Measurements from ENCODE around the gene PGGHG.
"Not testable (repeated sequence)": the region's sequence is repeated elsewhere in the genome, so short reads cannot be mapped to it uniquely, and the experiment has no call there.

Gene PGGHG

DNA sequence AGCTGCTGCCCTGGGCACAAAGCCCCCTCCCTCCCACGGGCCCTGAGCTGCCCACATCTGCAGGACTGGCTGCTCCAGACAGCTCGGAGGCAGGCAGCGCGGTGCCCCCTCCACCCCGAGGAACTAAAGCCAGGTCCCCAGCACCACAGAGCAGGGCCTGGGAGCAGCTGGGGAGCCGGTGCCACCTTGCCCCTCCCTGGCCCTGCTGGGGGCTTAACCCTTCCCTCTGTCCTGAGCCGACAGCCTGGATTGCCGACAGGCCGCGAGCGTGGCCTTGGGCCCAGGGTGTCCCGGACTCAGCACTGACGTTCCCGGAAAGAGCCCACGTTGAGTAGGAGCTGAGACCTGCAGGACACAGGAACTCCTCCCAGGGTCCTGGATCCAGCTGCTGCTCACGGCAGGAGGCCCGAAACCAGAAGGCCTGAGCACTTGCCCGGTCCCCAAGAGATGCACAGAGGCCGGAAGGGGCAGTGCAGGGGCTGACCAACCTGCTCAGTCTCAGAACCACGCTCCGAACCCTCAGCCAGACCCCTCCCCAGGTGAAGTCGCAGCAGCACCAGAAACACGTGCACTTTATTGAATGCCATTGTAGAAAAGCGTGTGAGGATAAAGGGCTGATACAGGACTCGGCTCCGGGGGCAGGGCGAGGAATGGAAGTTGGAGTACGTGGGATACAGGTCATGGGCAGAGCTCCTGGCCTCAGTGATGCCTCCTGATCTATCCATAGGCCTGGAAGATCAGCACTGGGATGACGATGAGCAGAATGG lies 30.4 kb downstream of the PGGHG start:
- Histone ChIP-seq H3K4me3 (ENCODE audit: low read depth, low read length) (peak overlapping the region; percentile 83), H3K36me3 (ENCODE audit: control insufficient read depth, insufficient read depth, low read length) (peaks cover 12% of the 10 kb centered on the region), H3K9ac (ENCODE audit: low read length) (peak overlapping the region; percentile 87), H3K27ac (ENCODE audit: low read depth, low read length) (peak overlapping the region; percentile 35; the same call in 1 of the 2 replicates), H3K27me3 (ENCODE audit: control insufficient read depth, insufficient read depth, low read length) (peaks cover 29% of the 10 kb centered on the region; the same call in 1 of the 2 replicates), H3K4me1 (ENCODE audit: control insufficient read depth, insufficient read depth, low read length) (peaks cover 20% of the 10 kb centered on the region)
- not testable (repeated sequence) for H3K9me3 ChIP-seq (ENCODE audit: control insufficient read depth, insufficient read depth, low read depth, low read length)

DNA sequence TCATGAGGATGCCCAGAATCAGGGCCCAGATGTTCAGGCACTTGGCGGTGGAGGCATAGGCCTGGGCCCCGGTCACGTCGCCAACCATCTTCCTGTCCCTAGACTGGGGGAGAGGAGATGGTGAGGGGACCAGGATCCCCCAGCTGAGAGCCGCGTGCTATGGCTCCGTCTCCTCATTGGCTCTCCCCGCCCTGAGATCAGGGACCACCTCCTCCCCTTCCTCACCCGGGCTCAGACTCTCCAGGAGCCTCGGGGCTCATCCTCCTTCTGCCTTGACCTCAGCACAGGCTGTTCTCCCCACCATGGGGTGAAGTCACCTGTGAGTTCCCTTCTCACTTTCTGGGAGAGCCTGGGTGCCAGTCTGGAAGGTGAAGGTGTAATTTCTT lies 31.0 kb downstream of the PGGHG start:
- H3K27ac ChIP-seq (ENCODE audit: low read depth, low read length) = peak overlapping the region; percentile 35; the same call in 1 of the 2 replicates
- peak overlapping the region; percentile 87 for H3K9ac ChIP-seq (ENCODE audit: low read length)
- H3K4me3 ChIP-seq (ENCODE audit: low read depth, low read length) = peak overlapping the region; percentile 83
- peaks cover 26% of the 10 kb centered on the region for H3K4me1 ChIP-seq (ENCODE audit: control insufficient read depth, insufficient read depth, low read length)
- peaks cover 10% of the 10 kb centered on the region for H3K36me3 ChIP-seq (ENCODE audit: control insufficient read depth, insufficient read depth, low read length)
- H3K9me3 ChIP-seq (ENCODE audit: control insufficient read depth, insufficient read depth, low read depth, low read length) = not testable (repeated sequence)
- peaks cover 28% of the 10 kb centered on the region; the same call in 1 of the 2 replicates for H3K27me3 ChIP-seq (ENCODE audit: control insufficient read depth, insufficient read depth, low read length)

DNA sequence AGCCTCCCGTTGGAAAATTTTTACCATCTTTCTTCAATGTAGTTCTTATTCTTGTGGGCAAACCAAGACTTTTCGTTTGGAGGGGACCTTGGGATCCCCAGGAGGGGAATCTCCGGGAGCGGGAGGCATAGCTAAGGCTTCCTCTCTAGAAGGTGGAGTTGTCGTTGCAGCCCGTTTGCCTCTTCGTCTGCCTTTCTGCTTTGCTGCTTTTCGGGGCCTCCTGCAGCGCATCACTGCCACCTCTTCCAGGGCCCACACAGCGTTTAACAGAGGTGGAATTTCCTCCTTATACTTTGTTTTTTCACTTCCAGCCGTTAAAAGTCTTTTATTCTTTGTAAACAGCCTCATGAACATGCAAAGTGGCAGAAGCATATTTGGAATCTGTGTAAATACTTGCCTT lies 35.2 kb downstream of the PGGHG start:
- H3K36me3 ChIP-seq (ENCODE audit: control insufficient read depth, insufficient read depth, low read length) = no peaks in the 10 kb centered on the region
- no peak overlapping the region for H3K27ac ChIP-seq (ENCODE audit: low read depth, low read length)
- no peak overlapping the region for H3K9ac ChIP-seq (ENCODE audit: low read length)
- no peaks in the 10 kb centered on the region for H3K27me3 ChIP-seq (ENCODE audit: control insufficient read depth, insufficient read depth, low read length)
- peaks cover 25% of the 10 kb centered on the region for H3K4me1 ChIP-seq (ENCODE audit: control insufficient read depth, insufficient read depth, low read length)
- H3K4me3 ChIP-seq (ENCODE audit: low read depth, low read length) = no peak overlapping the region
- H3K9me3 ChIP-seq (ENCODE audit: control insufficient read depth, insufficient read depth, low read depth, low read length) = no peaks in the 10 kb centered on the region

DNA sequence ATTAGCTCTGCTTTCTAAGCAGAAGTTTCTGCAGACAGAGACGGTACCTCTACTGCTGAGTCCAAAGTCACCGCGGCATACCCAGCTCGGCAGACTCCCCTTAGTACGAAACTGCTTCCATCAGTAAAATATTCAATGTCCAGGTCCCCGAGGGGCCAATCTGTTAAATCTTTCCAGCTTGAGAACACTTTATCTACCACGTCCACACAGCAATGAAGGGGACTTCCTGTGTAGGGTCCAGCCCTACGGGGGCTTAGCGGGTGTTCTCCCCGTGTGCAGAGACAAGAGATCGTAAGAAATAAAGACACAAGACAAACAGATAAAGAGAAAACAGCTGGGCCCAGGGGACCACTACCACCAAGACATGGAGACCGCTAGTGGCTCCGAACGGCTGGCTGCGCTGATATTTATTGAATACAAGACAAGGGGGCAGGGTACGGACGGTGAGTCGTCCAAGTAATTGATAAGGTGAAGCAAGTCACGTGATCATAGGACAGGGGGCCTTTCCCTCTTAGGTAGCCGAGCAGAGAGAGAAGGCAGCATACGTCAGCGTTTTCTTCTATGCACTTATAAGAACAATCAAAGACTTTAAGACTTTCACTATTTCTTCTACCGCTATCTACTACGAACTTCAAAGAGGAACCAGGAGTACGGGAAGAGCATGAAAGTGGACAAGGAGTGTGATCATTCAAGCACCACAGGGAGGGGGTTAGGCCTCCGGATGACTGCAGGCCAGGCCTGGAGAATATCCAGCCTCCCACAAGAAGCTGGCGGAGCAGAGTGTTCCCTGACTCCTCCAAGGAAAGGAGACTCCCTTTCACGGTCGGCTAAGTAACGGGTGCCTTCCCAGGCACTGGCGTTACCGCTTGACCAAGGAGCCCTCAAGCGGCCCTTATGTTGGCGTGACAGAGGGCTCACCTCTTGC lies 35.9 kb downstream of the PGGHG start:
- not testable (repeated sequence) for H3K36me3 ChIP-seq (ENCODE audit: control insufficient read depth, insufficient read depth, low read length); H3K9me3 ChIP-seq (ENCODE audit: control insufficient read depth, insufficient read depth, low read depth, low read length); H3K27ac ChIP-seq (ENCODE audit: low read depth, low read length); H3K9ac ChIP-seq (ENCODE audit: low read length); H3K27me3 ChIP-seq (ENCODE audit: control insufficient read depth, insufficient read depth, low read length); H3K4me3 ChIP-seq (ENCODE audit: low read depth, low read length)
- peaks cover 25% of the 10 kb centered on the region for H3K4me1 ChIP-seq (ENCODE audit: control insufficient read depth, insufficient read depth, low read length)

DNA sequence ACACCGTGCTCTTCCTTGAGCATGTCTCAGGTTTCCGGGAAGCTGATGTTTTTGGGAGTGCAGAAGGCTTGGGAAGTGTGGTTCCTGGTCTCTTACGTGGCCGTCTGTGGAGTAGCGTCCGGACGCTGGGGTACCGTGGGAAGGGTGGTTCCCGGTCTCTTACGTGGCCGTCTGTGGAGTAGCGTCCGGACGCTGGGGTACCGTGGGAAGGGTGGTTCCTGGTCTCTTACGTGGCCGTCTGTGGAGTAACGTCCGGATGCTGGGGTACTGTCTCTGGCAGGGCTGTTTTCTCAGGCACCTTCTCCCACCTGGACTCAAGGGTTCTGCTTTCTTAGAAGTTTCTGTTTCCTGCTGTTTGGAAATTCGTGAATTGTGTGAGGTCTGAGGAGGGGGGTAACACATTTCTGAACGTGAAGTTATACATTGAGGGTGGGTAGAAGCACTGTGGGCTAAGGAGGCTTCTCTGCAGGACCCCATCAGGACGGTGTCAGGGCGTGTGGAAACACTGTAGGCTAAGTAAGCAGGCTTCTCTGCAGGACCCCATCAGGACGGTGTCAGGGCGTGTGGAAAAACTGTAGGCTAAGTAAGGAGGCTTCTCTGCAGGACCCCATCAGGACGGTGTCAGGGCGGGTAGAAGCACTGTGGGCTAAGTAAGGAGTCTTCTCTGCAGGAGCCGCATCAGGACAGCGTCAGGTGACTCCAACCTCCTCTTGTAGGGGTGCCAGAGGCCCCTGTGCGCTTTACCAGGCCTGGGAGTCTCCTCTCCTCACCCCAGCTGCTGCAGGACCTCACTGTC lies 37.1 kb downstream of the PGGHG start:
- H3K4me3 ChIP-seq (ENCODE audit: low read depth, low read length) = no peak overlapping the region
- H3K27me3 ChIP-seq (ENCODE audit: control insufficient read depth, insufficient read depth, low read length) = no peaks in the 10 kb centered on the region
- no peak overlapping the region for H3K9ac ChIP-seq (ENCODE audit: low read length)
- no peaks in the 10 kb centered on the region for H3K36me3 ChIP-seq (ENCODE audit: control insufficient read depth, insufficient read depth, low read length)
- H3K4me1 ChIP-seq (ENCODE audit: control insufficient read depth, insufficient read depth, low read length) = peaks cover 28% of the 10 kb centered on the region
- no peaks in the 10 kb centered on the region for H3K9me3 ChIP-seq (ENCODE audit: control insufficient read depth, insufficient read depth, low read depth, low read length)
- no peak overlapping the region; the same call in 1 of the 2 replicates for H3K27ac ChIP-seq (ENCODE audit: low read depth, low read length)

DNA sequence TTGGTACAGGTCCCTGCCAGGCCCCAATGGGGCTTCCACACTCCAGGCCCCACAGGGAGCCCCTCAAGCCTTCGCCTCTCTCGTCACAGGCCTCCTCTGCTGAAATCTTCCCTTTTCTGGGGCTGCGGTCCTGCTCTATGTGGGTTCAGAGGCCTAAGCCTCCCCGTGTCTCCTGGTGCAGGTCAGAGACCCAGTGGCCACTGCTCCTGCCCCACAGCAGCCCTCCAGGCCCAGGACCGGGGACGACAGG lies 37.6 kb downstream of the PGGHG start:
- Histone ChIP-seq H3K27ac (ENCODE audit: low read depth, low read length) (no peak overlapping the region; the same call in 1 of the 2 replicates), H3K27me3 (ENCODE audit: control insufficient read depth, insufficient read depth, low read length) (no peaks in the 10 kb centered on the region), H3K36me3 (ENCODE audit: control insufficient read depth, insufficient read depth, low read length) (no peaks in the 10 kb centered on the region), H3K4me3 (ENCODE audit: low read depth, low read length) (no peak overlapping the region), H3K9ac (ENCODE audit: low read length) (no peak overlapping the region), H3K9me3 (ENCODE audit: control insufficient read depth, insufficient read depth, low read depth, low read length) (no peaks in the 10 kb centered on the region), H3K4me1 (ENCODE audit: control insufficient read depth, insufficient read depth, low read length) (peaks cover 27% of the 10 kb centered on the region)

DNA sequence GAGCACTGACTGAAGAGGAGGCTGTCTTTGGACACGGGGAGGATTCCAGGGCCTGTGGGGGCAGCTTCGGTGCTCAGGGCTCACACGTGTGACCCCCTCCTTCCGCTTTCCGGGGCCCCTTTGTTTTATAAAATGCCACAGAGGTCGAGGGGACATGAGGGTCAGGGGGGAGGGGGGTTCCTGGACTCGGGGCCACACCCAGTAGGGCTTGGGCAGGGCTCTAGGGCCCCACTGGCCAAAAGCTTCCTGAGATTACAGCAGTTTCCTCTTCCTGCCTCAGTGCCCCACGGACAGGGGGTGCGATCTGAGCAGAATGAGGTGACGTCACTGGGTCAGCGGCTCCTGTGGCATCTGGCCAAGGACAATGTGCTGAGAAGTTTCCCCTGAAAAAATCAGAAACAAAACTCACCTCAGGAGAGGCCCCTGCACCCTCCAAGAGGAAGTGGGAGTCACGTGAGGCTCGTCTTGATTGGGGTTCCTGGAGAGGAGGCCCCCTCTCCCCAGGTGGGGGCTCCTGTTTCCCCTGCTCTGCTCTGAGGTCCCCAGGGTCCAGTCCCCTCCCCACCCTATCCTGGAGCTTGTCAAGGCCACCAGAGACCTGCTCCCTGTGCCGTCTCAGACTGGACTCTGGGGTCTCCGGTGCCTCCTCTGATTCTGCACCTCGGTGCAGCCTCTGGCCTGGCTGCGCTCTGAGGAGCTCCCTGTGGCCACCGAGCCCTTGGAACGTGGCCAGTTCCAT lies 38.1 kb downstream of the PGGHG start:
- Histone ChIP-seq H3K4me1 (ENCODE audit: control insufficient read depth, insufficient read depth, low read length) (peaks cover 27% of the 10 kb centered on the region), H3K27ac (ENCODE audit: low read depth, low read length) (no peak overlapping the region; the same call in 1 of the 2 replicates), H3K36me3 (ENCODE audit: control insufficient read depth, insufficient read depth, low read length) (no peaks in the 10 kb centered on the region), H3K4me3 (ENCODE audit: low read depth, low read length) (no peak overlapping the region), H3K27me3 (ENCODE audit: control insufficient read depth, insufficient read depth, low read length) (no peaks in the 10 kb centered on the region), H3K9ac (ENCODE audit: low read length) (no peak overlapping the region), H3K9me3 (ENCODE audit: control insufficient read depth, insufficient read depth, low read depth, low read length) (peaks cover 2% of the 10 kb centered on the region; the same call in 1 of the 2 replicates)

DNA sequence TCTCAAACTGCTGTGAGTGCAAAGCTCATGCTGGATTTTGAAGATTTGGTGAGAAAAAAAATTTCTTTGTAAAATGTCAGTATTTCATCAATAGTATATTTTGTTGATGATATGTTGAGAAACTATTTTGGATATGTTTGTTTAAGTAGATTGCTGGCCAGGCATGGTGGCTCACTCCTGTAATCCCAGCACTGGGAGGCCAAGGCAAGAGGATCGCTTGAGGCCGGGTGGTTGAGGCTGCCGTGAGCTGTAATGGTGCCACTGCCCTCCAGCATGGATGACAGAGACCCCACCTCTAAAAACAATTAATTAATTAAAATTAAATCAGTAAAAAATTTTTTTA lies 38.6 kb downstream of the PGGHG start:
- H3K4me1 ChIP-seq (ENCODE audit: control insufficient read depth, insufficient read depth, low read length) = peaks cover 27% of the 10 kb centered on the region

DNA sequence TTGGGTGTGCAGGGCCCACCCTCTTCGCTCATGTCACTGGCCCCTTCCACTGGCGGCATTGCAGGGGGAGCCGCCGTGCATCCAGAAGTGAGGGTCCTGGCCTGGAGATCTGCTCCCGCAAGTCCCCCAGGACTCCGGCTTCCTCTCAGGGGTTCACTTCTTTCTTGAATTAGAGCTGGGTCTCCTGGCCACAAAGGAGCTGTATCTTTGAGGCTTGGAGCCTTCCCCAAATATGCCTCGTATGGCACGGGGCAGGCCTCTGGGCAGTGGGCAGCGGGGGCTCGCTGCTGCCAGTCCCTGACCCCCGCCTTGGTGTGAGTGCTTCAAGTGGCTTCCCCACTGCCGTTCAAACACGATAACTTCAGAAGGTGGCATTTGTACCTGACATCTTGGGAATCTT lies 39.1 kb downstream of the PGGHG start:
- no peak overlapping the region for H3K4me3 ChIP-seq (ENCODE audit: low read depth, low read length)
- no peak overlapping the region for H3K27ac ChIP-seq (ENCODE audit: low read depth, low read length)
- peaks cover 9% of the 10 kb centered on the region for H3K9me3 ChIP-seq (ENCODE audit: control insufficient read depth, insufficient read depth, low read depth, low read length)
- H3K9ac ChIP-seq (ENCODE audit: low read length) = no peak overlapping the region
- peaks cover 27% of the 10 kb centered on the region for H3K4me1 ChIP-seq (ENCODE audit: control insufficient read depth, insufficient read depth, low read length)
- H3K36me3 ChIP-seq (ENCODE audit: control insufficient read depth, insufficient read depth, low read length) = 0 out of 2 replicates have a peak, but pooled peaks cover 2% of the 10 kb centered on the region
- H3K27me3 ChIP-seq (ENCODE audit: control insufficient read depth, insufficient read depth, low read length) = no peaks in the 10 kb centered on the region

More for the DNA sequence above, 38.6 kb downstream of the PGGHG start:
- Histone ChIP-seq H3K36me3 (ENCODE audit: control insufficient read depth, insufficient read depth, low read length) (no peaks in the 10 kb centered on the region), H3K27me3 (ENCODE audit: control insufficient read depth, insufficient read depth, low read length) (no peaks in the 10 kb centered on the region), H3K4me3 (ENCODE audit: low read depth, low read length) (no peak overlapping the region), H3K9ac (ENCODE audit: low read length) (no peak overlapping the region), H3K27ac (ENCODE audit: low read depth, low read length) (no peak overlapping the region), H3K9me3 (ENCODE audit: control insufficient read depth, insufficient read depth, low read depth, low read length) (peaks cover 4% of the 10 kb centered on the region)

DNA sequence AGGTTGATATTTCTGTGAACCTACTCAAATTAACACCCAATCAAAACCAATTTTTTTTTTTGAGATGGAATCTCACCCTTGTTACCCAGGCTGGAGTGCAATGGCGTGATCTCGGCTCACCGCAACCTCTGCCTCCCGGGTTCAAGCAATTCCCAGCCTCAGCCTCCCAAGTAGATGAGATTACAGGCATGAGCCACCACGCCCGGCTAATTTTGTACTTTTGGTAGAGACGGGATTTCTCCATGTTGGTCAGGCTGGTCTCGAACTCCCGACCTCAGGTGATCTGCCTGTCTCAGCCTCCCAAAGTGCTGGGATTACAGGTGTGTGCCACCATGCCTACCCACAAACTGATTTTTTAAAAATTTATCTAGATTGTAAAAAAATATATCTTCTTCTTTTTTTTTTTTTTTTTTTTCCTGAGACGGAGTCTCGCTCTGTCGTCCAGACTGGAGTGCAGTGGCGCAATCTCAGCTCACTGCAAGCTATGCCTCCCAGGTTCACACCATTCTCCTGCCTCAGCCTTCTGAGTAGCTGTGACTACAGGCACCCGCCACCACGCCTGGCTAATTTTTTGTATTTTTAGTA lies 39.7 kb downstream of the PGGHG start:
- not testable (repeated sequence) for H3K27me3 ChIP-seq (ENCODE audit: control insufficient read depth, insufficient read depth, low read length); H3K9ac ChIP-seq (ENCODE audit: low read length); H3K27ac ChIP-seq (ENCODE audit: low read depth, low read length); H3K4me3 ChIP-seq (ENCODE audit: low read depth, low read length); H3K36me3 ChIP-seq (ENCODE audit: control insufficient read depth, insufficient read depth, low read length)
- Histone ChIP-seq H3K9me3 (ENCODE audit: control insufficient read depth, insufficient read depth, low read depth, low read length) (peaks cover 12% of the 10 kb centered on the region), H3K4me1 (ENCODE audit: control insufficient read depth, insufficient read depth, low read length) (peaks cover 27% of the 10 kb centered on the region)

Measured in HUES6 (cell line).